HL-60 (cell line): ENCODE measurements around the gene AMPD2.

Experiments
- DNase-seq, 2 experiments: peaks; one replicate each; pipeline ENCODE4 v3.0.0-alpha.2; 2010 to 2020; ENCODE audit warnings: low read depth in 1 of 2, low spot score in 1 of 2
- H3K27ac ChIP-seq: fragments of 250-450 bp; sonication (Bioruptor Pico); replicated peaks from 2 replicates; pipeline ENCODE4 v1.5.1; 2020; ENCODE audit warnings: mild to moderate bottlenecking, moderate library complexity
- H3K27me3 ChIP-seq: fragments of 250-450 bp; sonication (Bioruptor Pico); 2 replicates; pipeline ENCODE4 v1.5.1; 2021; ENCODE audit warnings: mild to moderate bottlenecking, moderate library complexity; ENCODE audit not compliant: insufficient read depth, poor library complexity, severe bottlenecking
- H3K4me3 ChIP-seq: replicated peaks from 2 replicates; pipeline ENCODE4 v1.5.1; 2011; ENCODE audit warnings: mild to moderate bottlenecking, control low read depth, low read length; ENCODE audit not compliant: insufficient read depth
- GABPA ChIP-seq: IDR thresholded peaks from 2 replicates; pipeline ENCODE4 v1.6.1; 2012; ENCODE audit warnings: low read depth
- POLR2AphosphoS5 ChIP-seq: IDR thresholded peaks from 2 replicates; pipeline ENCODE4 v1.6.1; 2012; ENCODE audit warnings: low read depth
- REST ChIP-seq: IDR thresholded peaks from 2 replicates; pipeline ENCODE4 v1.6.1; 2012; ENCODE audit warnings: low read depth; ENCODE audit not compliant: insufficient replicate concordance
- SPI1 ChIP-seq: IDR thresholded peaks from 2 replicates; pipeline ENCODE4 v1.6.1; 2012; ENCODE audit warnings: low read depth, mild to moderate bottlenecking, borderline replicate concordance
- TF ChIP-seq, protein P1 (sequence below): IDR thresholded peaks from one replicate; pipeline ENCODE4 v1.5.1; 2011; ENCODE audit warnings: low read length, control low read depth, inconsistent platforms; ENCODE audit not compliant: insufficient read depth

AMPD2 gene

DNA sequence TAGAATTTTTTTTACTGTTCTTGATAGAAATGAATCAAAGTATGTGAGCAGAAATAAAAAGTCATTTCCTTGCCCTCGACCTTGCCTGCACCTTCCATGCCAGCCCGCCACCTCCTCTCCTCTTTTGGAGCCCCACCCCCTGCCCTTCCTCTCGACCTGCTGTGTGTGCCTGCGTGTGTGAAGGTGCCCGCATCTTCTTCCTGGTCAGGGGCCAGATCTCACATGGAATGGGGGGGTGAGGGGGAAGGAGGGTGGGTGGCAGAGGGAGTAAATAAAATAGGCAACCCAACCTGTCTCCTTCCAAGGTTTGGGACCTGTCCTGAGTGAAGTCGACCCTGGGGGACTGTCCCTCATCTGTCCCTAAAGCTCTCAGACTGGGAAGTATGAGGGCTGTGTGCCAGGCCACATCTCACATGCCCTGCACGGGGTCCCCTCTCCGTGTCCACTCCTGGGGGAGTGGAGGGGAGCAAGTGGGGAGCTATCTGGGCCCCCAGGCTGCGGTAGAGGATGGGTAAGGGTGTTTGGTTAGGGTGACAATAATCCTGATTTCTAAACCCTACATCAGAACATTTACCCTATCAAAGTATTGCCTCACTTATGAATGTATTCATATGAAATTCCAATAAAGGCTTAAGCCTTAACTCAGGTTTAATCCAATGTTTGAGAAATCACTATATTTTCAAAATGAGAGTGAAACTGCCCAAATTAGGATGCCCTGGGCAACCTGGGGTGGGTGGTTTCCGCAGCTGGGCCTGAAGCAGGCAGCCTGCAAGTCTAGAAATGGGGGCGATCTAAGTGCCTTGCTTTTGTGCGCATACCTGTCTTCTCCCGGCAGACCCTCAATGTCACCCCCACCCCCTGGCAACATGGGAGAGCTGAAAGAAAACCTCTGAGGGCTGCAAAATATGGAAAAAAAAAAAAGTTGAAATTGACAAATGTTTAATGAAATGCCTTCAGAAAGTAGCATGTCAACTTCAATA is 15.4 kb downstream of the AMPD2 start:
- Histone ChIP-seq H3K27me3 (no peaks in the 10 kb centered on the region), H3K27ac (no peak overlapping the region), H3K4me3 (no peak overlapping the region)
- TF ChIP-seq REST (no peak), SPI1 (no peak), GABPA (no peak)
- no peak for DNase-seq

DNA sequence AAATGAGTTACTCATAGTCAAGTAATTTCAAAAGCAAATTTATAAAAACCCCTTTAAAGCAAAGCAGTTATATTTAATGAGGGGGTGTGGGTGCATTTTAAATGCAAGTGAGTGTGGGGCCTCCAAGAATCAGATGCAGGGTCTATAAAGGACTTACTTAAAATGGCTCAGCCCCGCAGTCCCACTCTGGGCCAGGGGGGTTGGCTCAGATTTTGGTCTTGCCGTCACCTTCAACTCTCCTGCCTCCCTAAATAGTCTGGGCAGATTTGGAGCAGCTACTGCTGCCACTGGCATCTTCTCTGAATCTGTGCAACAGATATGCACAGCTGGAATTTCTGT is 16.2 kb downstream of the AMPD2 start:
- Histone ChIP-seq H3K4me3 (no peak overlapping the region), H3K27ac (no peak overlapping the region)
- no peak for TF ChIP-seq REST
- no peak for TF ChIP-seq GABPA
- no peak for TF ChIP-seq SPI1
- no peak for TF ChIP-seq POLR2AphosphoS5
- TF ChIP-seq, protein P1, sequence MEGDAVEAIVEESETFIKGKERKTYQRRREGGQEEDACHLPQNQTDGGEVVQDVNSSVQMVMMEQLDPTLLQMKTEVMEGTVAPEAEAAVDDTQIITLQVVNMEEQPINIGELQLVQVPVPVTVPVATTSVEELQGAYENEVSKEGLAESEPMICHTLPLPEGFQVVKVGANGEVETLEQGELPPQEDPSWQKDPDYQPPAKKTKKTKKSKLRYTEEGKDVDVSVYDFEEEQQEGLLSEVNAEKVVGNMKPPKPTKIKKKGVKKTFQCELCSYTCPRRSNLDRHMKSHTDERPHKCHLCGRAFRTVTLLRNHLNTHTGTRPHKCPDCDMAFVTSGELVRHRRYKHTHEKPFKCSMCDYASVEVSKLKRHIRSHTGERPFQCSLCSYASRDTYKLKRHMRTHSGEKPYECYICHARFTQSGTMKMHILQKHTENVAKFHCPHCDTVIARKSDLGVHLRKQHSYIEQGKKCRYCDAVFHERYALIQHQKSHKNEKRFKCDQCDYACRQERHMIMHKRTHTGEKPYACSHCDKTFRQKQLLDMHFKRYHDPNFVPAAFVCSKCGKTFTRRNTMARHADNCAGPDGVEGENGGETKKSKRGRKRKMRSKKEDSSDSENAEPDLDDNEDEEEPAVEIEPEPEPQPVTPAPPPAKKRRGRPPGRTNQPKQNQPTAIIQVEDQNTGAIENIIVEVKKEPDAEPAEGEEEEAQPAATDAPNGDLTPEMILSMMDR = no peak

DNA sequence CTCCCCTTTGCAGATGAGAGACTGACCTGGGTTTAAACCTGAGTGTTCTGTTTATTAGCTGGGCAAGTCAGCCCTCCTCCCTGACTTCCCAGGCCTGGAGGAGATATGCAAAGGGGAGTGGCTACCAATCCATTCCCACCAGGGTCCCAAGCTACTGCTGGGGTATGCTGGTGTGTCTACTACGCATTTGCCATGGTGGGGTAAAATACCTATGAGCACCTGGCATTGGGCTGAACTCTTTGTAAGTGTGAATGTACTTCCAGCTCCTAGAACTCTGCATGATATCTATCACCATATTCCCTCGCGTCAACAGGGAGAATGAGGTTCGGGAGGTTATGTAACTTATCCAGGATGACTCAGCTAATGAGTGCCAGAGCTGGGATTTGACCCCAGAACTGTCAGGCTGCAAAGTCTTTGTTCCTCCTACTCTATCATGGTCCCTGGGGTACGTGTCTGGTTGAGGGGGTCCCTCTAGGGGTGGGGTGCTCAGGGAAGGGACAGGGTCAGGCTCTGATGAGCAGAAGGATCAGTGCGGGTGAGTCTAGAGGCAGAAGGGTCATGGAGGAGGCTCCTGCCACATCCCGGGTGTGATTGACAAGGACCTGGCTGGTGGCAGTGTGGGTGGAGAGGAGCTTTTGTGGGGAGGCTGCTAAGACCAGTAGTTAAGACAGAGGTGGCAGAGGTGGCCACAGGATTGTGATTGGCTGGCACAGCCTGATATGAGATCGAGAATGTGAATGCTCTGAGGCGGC is 16.7 kb downstream of the AMPD2 start:
- H3K4me3 ChIP-seq = no peak overlapping the region
- no peaks in the 10 kb centered on the region for H3K27me3 ChIP-seq
- TF ChIP-seq GABPA (no peak), POLR2AphosphoS5 (no peak), SPI1 (no peak), REST (no peak)
- TF ChIP-seq, protein P1 = no peak
- H3K27ac ChIP-seq = no peak overlapping the region
- DNase-seq = no peak

More for the DNA sequence above, 16.2 kb downstream of the AMPD2 start:
- no peaks in the 10 kb centered on the region for H3K27me3 ChIP-seq
- DNase-seq = no peak
